ENCODE data around the gene ADAMTS4.

Gene ADAMTS4

DNA sequence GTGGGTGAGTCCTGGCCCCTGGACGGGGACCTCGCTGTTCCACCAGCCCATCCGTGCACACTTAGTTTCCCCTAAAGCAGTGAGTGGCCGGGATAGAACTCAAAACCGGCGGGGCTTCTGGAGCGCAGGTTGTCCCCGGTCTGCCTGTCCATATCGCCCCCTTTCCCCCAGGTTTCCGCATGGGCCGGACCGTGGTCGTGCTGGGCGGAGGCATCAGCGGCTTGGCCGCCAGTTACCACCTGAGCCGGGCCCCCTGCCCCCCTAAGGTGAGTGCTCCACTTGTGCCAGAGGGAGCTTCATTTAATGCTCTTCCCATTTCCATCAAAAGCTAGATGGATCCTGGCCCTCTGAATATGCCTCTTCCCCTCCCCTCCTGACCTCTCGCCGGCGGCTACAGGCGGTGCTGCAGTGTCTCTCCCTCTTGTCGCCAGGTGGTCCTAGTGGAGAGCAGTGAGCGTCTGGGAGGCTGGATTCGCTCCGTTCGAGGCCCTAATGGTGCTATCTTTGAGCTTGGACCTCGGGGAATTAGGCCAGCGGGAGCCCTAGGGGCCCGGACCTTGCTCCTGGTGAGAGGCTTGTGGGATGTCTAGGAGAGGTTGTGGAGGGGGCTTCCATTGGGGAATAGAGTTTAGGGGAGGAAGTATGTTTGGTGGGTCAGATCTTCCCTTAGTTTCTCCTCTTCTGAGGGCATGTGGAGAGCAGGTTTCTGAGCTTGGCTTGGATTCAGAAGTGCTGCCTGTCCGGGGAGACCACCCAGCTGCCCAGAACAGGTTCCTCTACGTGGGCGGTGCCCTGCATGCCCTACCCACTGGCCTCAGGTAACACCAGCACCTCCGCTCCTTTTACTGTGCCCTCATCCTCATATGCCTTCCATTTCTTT is 31.9 kb downstream of the ADAMTS4 start:
- H3K4me1 ChIP-seq (ENCODE audit: control insufficient read depth in 1 of 2, insufficient read depth in 2 of 2, low read length in 2 of 2), result peaks cover 4 to 31% of the 10 kb centered on the region in 2 donors
- H3K27ac ChIP-seq (ENCODE audit: low read length), result peak overlapping the region; percentile 92
- peak overlapping the region; percentile 86 to 87 for H3K4me3 ChIP-seq (ENCODE audit: low read depth in 1 of 2, low read length in 2 of 2)
- no peaks in the 10 kb centered on the region for H3K27me3 ChIP-seq (ENCODE audit: low read depth, low read length)
- H3K9me3 ChIP-seq (ENCODE audit: control insufficient read depth in 1 of 2, low read length in 2 of 2), result no peaks in the 10 kb centered on the region
- H3K36me3 ChIP-seq (ENCODE audit: control insufficient read depth in 1 of 2, insufficient read depth in 2 of 2, low read length in 2 of 2), result peaks cover 37 to 56% of the 10 kb centered on the region in 2 donors

DNA sequence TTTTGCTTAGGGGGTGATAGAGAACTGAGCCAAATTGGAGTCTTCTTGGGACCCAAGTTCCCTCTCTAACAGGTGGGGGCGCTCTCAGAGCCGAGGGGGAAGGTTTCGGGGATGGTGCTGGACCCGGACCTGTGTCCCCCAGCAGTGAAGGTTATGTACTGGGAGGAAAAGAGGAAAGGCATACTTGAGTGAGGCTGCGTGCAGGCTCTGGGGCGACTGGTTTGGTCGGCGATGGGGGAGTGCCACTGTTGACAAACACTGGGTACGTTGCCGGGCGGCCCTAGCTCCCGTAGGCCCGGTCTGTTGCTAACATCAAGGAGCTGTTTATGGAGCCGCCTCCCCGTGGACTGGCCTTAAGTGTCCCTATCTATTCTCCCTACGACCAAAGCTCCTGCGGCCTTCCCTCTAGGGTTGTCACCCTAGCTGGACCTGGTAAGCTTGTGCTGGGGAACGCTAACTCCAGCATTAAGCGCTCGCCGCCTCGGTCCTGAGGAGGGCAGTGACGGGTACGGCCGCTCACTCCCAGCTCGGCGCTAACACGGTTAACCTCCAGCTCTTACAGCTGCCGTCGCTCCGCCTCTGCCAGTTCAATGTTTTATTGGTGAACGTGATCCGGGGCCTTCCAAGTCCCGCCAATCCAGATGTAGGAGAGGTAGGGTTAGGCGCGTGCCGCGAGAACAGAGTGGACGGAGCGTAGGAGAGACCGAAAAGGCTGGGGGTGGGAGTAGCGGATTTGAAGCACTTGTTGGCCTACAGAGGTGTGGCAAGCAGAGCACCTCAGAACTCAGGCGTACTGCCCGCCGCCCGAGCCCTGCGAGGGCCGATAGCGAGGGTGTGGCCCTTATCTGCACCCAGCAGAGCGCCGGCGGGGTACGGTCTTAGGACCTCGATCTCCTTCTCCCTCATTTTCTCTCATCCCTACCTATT is 32.8 kb downstream of the ADAMTS4 start, which contains the start of gene PPOX:
Gene PPOX, plus strand, starts transcription at position 685 of the 927 bp plus-strand sequence. CDS start 422 bp downstream, outside the sequence.
- Histone ChIP-seq H3K36me3 (ENCODE audit: control insufficient read depth in 1 of 2, insufficient read depth in 2 of 2, low read length in 2 of 2) (peaks cover 34 to 53% of the 10 kb centered on the region in 2 donors), H3K4me3 (ENCODE audit: low read depth in 1 of 2, low read length in 2 of 2) (peak within 1 kb of the TSS; percentile 86 to 87), H3K4me1 (ENCODE audit: control insufficient read depth in 1 of 2, insufficient read depth in 2 of 2, low read length in 2 of 2) (peaks cover 4 to 40% of the 10 kb centered on the region in 2 donors), H3K27ac (ENCODE audit: low read length) (peak within 1 kb of the TSS; percentile 92), H3K9me3 (ENCODE audit: control insufficient read depth in 1 of 2, low read length in 2 of 2) (no peaks in the 10 kb centered on the region), H3K27me3 (ENCODE audit: low read depth, low read length) (no peaks in the 10 kb centered on the region)

DNA sequence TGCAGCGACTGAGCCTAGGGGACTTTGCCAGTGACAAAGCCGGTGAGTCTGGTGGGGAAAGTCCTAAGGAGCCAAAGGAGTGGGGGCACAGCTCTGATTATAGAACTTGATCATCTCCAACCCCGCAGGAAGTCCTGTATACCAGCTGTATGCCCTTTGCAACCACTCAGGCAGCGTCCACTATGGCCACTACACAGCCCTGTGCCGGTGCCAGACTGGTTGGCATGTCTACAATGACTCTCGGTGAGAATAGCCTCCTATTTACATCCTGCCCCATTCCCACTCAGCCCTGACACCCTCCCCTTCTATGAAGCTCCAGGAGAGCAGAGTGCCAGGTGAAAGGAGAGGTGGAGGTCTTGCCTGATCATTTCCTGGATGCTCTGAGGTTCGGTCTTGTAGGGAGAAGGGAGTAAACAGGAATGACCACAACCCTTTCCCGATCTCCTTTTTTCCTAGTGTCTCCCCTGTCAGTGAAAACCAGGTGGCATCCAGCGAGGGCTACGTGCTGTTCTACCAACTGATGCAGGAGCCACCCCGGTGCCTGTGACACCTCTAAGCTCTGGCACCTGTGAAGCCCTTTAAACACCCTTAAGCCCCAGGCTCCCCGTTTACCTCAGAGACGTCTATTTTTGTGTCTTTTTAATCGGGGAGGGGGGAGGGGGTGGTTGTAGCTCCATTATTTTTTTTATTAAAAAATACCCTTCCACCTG is 33.8 kb downstream of the ADAMTS4 start:
- H3K36me3 ChIP-seq (ENCODE audit: control insufficient read depth in 1 of 2, insufficient read depth in 2 of 2, low read length in 2 of 2), result peaks cover 28 to 48% of the 10 kb centered on the region in 2 donors
- peaks cover 4 to 50% of the 10 kb centered on the region in 2 donors for H3K4me1 ChIP-seq (ENCODE audit: control insufficient read depth in 1 of 2, insufficient read depth in 2 of 2, low read length in 2 of 2)
- H3K4me3 ChIP-seq (ENCODE audit: low read depth in 1 of 2, low read length in 2 of 2), result peak overlapping the region; percentile 86 to 87

DNA sequence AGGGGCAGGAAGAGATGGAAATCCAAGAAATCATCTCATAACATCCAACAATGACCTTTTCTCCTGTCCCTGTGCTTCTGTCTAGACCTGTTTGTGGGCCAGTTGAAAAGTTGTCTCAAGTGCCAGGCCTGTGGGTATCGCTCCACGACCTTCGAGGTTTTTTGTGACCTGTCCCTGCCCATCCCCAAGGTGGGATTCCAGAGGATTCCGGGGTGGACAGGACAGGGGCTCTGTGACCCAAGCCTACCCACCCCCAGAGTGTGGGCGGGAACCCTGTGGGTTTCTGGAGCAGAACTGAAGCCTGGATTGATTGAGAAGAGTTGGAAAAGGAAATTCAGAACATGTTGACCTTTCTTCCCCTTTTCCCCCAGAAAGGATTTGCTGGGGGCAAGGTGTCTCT is 35.1 kb downstream of the ADAMTS4 start:
- H3K27ac ChIP-seq (ENCODE audit: low read length), result no peak overlapping the region
- H3K4me1 ChIP-seq (ENCODE audit: control insufficient read depth in 1 of 2, insufficient read depth in 2 of 2, low read length in 2 of 2), result peaks cover 4 to 57% of the 10 kb centered on the region in 2 donors
- no peaks in the 10 kb centered on the region for H3K9me3 ChIP-seq (ENCODE audit: control insufficient read depth in 1 of 2, low read length in 2 of 2)
- no peak overlapping the region for H3K4me3 ChIP-seq (ENCODE audit: low read depth in 1 of 2, low read length in 2 of 2)
- H3K27me3 ChIP-seq (ENCODE audit: low read depth, low read length), result no peaks in the 10 kb centered on the region
- H3K36me3 ChIP-seq (ENCODE audit: control insufficient read depth in 1 of 2, insufficient read depth in 2 of 2, low read length in 2 of 2), result peaks cover 25 to 36% of the 10 kb centered on the region in 2 donors

More for the DNA sequence above, 33.8 kb downstream of the ADAMTS4 start:
- peak overlapping the region; percentile 92 for H3K27ac ChIP-seq (ENCODE audit: low read length)
- no peaks in the 10 kb centered on the region for H3K9me3 ChIP-seq (ENCODE audit: control insufficient read depth in 1 of 2, low read length in 2 of 2)
- no peaks in the 10 kb centered on the region for H3K27me3 ChIP-seq (ENCODE audit: low read depth, low read length)

DNA sequence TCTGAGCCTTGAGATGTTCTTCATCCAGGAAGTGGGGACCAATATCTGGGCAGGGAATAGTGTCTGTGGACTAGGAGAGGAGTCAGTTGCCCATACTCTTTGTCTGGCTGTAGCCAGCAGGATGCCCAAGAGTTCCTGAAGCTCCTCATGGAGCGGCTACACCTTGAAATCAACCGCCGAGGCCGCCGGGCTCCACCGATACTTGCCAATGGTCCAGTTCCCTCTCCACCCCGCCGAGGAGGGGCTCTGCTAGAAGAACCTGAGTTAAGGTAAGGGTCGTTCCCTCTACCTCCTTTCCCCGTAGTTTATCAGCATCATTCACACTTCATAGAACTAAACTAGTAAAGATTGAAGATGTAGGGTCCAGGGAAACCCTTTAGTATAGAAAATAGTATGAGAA is 36.0 kb downstream of the ADAMTS4 start:
- H3K4me1 ChIP-seq (ENCODE audit: control insufficient read depth in 1 of 2, insufficient read depth in 2 of 2, low read length in 2 of 2), result peaks cover 4 to 54% of the 10 kb centered on the region in 2 donors
- no peaks in the 10 kb centered on the region for H3K27me3 ChIP-seq (ENCODE audit: low read depth, low read length)
- no peak overlapping the region for H3K4me3 ChIP-seq (ENCODE audit: low read depth in 1 of 2, low read length in 2 of 2)
- peaks cover 25 to 44% of the 10 kb centered on the region in 2 donors for H3K36me3 ChIP-seq (ENCODE audit: control insufficient read depth in 1 of 2, insufficient read depth in 2 of 2, low read length in 2 of 2)
- H3K9me3 ChIP-seq (ENCODE audit: control insufficient read depth in 1 of 2, low read length in 2 of 2), result no peaks in the 10 kb centered on the region
- H3K27ac ChIP-seq (ENCODE audit: low read length), result no peak overlapping the region

DNA sequence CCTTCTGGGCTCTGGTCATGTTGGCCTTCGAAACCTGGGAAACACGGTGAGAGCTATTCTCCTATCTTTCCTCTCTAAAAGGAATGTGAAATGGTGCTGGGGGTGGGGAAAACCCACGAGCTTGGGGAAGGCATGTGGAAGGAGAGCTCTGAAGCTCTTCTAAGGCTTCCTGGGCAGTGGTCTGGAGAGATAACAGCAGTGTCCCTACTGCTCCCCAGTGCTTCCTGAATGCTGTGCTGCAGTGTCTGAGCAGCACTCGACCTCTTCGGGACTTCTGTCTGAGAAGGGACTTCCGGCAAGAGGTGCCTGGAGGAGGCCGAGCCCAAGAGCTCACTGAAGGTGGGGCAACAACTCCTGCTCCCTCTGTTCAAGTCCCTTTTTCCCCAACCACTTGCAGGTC is 36.8 kb downstream of the ADAMTS4 start:
- Histone ChIP-seq H3K4me1 (ENCODE audit: control insufficient read depth in 1 of 2, insufficient read depth in 2 of 2, low read length in 2 of 2) (peaks cover 4 to 46% of the 10 kb centered on the region in 2 donors), H3K9me3 (ENCODE audit: control insufficient read depth in 1 of 2, low read length in 2 of 2) (no peaks in the 10 kb centered on the region), H3K27me3 (ENCODE audit: low read depth, low read length) (no peaks in the 10 kb centered on the region), H3K27ac (ENCODE audit: low read length) (no peak overlapping the region), H3K4me3 (ENCODE audit: low read depth in 1 of 2, low read length in 2 of 2) (no peak overlapping the region), H3K36me3 (ENCODE audit: control insufficient read depth in 1 of 2, insufficient read depth in 2 of 2, low read length in 2 of 2) (peaks cover 31 to 48% of the 10 kb centered on the region in 2 donors)

DNA sequence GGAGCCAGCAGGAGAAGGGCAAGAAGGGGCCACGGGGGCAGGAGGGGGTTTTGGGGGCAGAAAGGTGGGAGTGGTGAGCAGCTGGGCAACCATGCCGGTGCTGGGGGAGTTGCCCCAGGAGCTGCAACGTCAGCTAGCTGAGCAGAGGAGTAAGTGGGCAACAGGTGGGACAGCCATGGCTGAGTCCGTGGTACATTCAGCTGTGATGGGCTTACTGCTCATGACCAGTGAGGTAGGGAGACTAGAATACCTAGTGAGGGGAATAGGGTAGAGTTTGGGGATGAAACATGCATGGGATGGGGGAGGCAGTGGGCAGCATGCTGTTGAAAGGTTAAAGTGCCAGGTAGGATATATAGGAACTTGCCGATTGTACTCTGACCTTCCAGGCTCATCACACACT is 37.2 kb downstream of the ADAMTS4 start:
- Histone ChIP-seq H3K4me1 (ENCODE audit: control insufficient read depth in 1 of 2, insufficient read depth in 2 of 2, low read length in 2 of 2) (peaks cover 4 to 42% of the 10 kb centered on the region in 2 donors), H3K27ac (ENCODE audit: low read length) (no peak overlapping the region), H3K9me3 (ENCODE audit: control insufficient read depth in 1 of 2, low read length in 2 of 2) (no peaks in the 10 kb centered on the region), H3K36me3 (ENCODE audit: control insufficient read depth in 1 of 2, insufficient read depth in 2 of 2, low read length in 2 of 2) (peaks cover 34 to 51% of the 10 kb centered on the region in 2 donors), H3K4me3 (ENCODE audit: low read depth in 1 of 2, low read length in 2 of 2) (no peak overlapping the region), H3K27me3 (ENCODE audit: low read depth, low read length) (no peaks in the 10 kb centered on the region)

DNA sequence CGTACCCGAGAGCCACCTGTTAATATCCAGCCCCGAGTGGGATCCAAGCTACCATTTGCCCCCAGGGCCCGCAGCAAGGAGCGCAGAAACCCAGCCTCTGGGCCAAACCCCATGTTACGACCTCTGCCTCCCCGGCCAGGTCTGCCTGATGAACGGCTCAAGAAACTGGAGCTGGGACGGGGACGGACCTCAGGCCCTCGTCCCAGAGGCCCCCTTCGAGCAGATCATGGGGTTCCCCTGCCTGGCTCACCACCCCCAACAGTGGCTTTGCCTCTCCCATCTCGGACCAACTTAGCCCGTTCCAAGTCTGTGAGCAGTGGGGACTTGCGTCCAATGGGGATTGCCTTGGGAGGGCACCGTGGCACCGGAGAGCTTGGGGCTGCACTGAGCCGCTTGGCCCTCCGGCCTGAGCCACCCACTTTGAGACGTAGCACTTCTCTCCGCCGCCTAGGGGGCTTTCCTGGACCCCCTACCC is 38.1 kb downstream of the ADAMTS4 start:
- Histone ChIP-seq H3K27ac (ENCODE audit: low read length) (no peak overlapping the region), H3K36me3 (ENCODE audit: control insufficient read depth in 1 of 2, insufficient read depth in 2 of 2, low read length in 2 of 2) (peaks cover 34 to 51% of the 10 kb centered on the region in 2 donors), H3K4me3 (ENCODE audit: low read depth in 1 of 2, low read length in 2 of 2) (peak overlapping the region in 1 of 2 donors; percentile 90), H3K9me3 (ENCODE audit: control insufficient read depth in 1 of 2, low read length in 2 of 2) (no peaks in the 10 kb centered on the region), H3K27me3 (ENCODE audit: low read depth, low read length) (no peaks in the 10 kb centered on the region), H3K4me1 (ENCODE audit: control insufficient read depth in 1 of 2, insufficient read depth in 2 of 2, low read length in 2 of 2) (peaks cover 4 to 41% of the 10 kb centered on the region in 2 donors)

DNA sequence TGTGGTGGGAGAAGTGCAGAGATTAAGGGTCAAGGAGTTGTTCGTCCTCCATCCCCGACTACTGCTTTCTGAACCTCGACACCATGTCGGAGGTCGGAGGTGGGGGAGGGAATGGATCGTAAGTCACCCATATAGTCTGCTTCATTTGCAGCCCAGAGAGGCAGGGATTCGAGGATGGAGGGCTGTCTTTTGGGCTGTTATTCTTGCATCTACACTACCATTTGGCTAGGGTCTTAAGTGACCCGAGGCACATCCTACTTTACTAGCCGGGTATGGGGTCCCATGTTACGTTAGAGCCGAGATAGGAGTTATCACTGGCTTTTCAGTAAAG is 39.0 kb downstream of the ADAMTS4 start:
- no peaks in the 10 kb centered on the region for H3K9me3 ChIP-seq (ENCODE audit: control insufficient read depth in 1 of 2, low read length in 2 of 2)
- H3K4me3 ChIP-seq (ENCODE audit: low read depth in 1 of 2, low read length in 2 of 2), result peak overlapping the region; percentile 90 to 91
- H3K27me3 ChIP-seq (ENCODE audit: low read depth, low read length), result no peaks in the 10 kb centered on the region
- H3K27ac ChIP-seq (ENCODE audit: low read length), result peak overlapping the region; percentile 78
- H3K4me1 ChIP-seq (ENCODE audit: control insufficient read depth in 1 of 2, insufficient read depth in 2 of 2, low read length in 2 of 2), result peaks cover under 1 to 38% of the 10 kb centered on the region in 2 donors
- peaks cover 34 to 48% of the 10 kb centered on the region in 2 donors for H3K36me3 ChIP-seq (ENCODE audit: control insufficient read depth in 1 of 2, insufficient read depth in 2 of 2, low read length in 2 of 2)

DNA sequence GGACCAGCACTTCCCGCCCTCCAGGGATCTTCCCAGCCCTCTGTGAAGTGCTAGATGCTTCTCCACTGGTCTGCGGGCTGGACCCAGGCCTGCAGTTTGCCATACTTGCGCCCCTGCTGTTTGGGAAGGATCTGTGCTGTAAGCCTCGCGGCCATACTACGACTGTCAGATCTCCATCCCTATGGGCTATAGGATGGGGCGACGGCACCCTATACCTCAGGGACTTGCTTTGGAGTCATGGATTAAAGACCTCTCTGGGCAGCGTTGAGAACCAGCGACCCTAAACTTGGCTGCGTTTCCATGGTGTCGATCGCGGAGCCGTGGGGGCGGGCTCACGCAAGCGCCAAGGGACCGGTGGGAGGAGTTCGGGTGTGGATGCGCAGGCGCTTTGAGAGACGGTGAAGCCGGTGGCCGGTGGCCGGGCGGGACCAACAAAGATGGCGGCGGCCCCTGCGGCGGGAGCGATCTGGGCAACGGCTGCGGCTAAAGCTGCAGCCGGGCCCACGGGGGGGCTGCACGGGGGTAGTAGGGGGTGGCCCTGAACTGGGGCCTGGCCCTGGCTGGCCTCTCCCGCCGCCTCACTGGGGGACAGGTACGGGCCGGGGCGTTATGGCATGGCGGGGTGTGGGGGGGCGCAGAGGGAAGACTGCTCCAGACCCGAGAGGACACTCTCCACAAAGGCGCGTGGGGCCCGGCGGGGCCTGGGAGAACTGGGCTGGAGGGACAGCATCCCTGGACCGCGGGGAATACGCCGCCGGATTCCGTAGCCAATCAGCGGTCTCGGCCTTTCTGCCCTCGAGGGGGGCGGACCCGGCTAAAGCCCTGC is 39.6 kb downstream of the ADAMTS4 start, which contains the start of gene USP21:
Gene USP21, plus strand, starts transcription at position 414 of the 826 bp plus-strand sequence. CDS start 1,141 bp downstream, outside the sequence.
- Histone ChIP-seq H3K9me3 (ENCODE audit: control insufficient read depth in 1 of 2, low read length in 2 of 2) (no peaks in the 10 kb centered on the region), H3K36me3 (ENCODE audit: control insufficient read depth in 1 of 2, insufficient read depth in 2 of 2, low read length in 2 of 2) (peaks cover 34 to 46% of the 10 kb centered on the region in 2 donors), H3K4me3 (ENCODE audit: low read depth in 1 of 2, low read length in 2 of 2) (peak within 1 kb of the TSS; percentile 90 to 91), H3K27ac (ENCODE audit: low read length) (peak within 1 kb of the TSS; percentile 78), H3K4me1 (ENCODE audit: control insufficient read depth in 1 of 2, insufficient read depth in 2 of 2, low read length in 2 of 2) (peaks cover 0 to 42% of the 10 kb centered on the region in 2 donors), H3K27me3 (ENCODE audit: low read depth, low read length) (no peaks in the 10 kb centered on the region)
